Common myeloid progenitor, CD34-positive (primary cell): ENCODE results near the gene ANXA11.
"Not testable (repeated sequence)": the region's sequence is repeated elsewhere in the genome, so short reads cannot be mapped to it uniquely, and the experiment has no call there.

Experiments used
- CTCF ChIA-PET: fragments of 350-600 bp; sonication (Branson Sonifier 250); formaldehyde crosslinking; loops from one replicate; lab custom pipeline; 2021; ENCODE audit warnings: antibody characterized with exemption; lab: Charles Lee
- POLR2A ChIA-PET: fragments of 350-600 bp; sonication (Branson Sonifier 250); formaldehyde crosslinking; loops from one replicate; lab custom pipeline; 2021; ENCODE audit warnings: antibody characterized with exemption; lab: Charles Lee
- DNase-seq, 3 donors: peaks; one replicate each; pipeline versions ENCODE4 v3.0.0 to v3.0.0-alpha.2; 2013
- H3K27ac ChIP-seq, 2 experiments: 1 replicate in 1 of 2; 2 replicates in 1 of 2; pipeline ENCODE4 v1.7.0; 2013; ENCODE audit warnings: inconsistent platforms in 2 of 2, low read length in 2 of 2, mild to moderate bottlenecking in 2 of 2, low read depth in 1 of 2, moderate library complexity in 1 of 2; ENCODE audit not compliant: severe bottlenecking in 2 of 2, insufficient read depth in 1 of 2, poor library complexity in 1 of 2
- H3K27me3 ChIP-seq, 5 experiments: replicated peaks in 2 of 5; 1 replicate in 3 of 5; 2 replicates in 2 of 5; pipeline versions ENCODE4 v1.6.1 to v1.7.0; 2013; ENCODE audit warnings: low read length in 4 of 5, mild to moderate bottlenecking in 2 of 5, moderate library complexity in 2 of 5, inconsistent platforms in 1 of 5; ENCODE audit not compliant: insufficient read depth in 5 of 5, control insufficient read depth in 4 of 5
- H3K36me3 ChIP-seq, 4 experiments: 1 replicate in 2 of 4; 2 replicates in 2 of 4; pipeline versions ENCODE4 v1.6.1 to v1.7.0; 2013; ENCODE audit warnings: low read length in 3 of 4, control low read depth in 1 of 4, mild to moderate bottlenecking in 1 of 4; ENCODE audit not compliant: control insufficient read depth in 4 of 4, insufficient read depth in 4 of 4
- H3K4me1 ChIP-seq, 4 experiments: 1 replicate in 3 of 4; 2 replicates in 1 of 4; pipeline versions ENCODE4 v1.6.1 to v1.7.1; 2013; ENCODE audit warnings: low read length in 3 of 4, mild to moderate bottlenecking in 3 of 4, control low read depth in 1 of 4, inconsistent platforms in 1 of 4, moderate library complexity in 1 of 4; ENCODE audit not compliant: control insufficient read depth in 4 of 4, insufficient read depth in 4 of 4; ENCODE audit errors: control extremely low read depth in 1 of 4
- H3K4me3 ChIP-seq, 7 experiments: 1 replicate in 4 of 7; 2 replicates in 3 of 7; pipeline versions ENCODE4 v1.5.1 to v1.7.0; 2013; ENCODE audit warnings: mild to moderate bottlenecking in 7 of 7, low read length in 6 of 7, moderate library complexity in 6 of 7, inconsistent platforms in 2 of 7, low read depth in 2 of 7, control low read depth in 1 of 7; ENCODE audit not compliant: insufficient read depth in 4 of 7, control insufficient read depth in 1 of 7; ENCODE audit errors: extremely low read depth in 1 of 7
- H3K9me3 ChIP-seq, 5 experiments: 1 replicate in 4 of 5; 2 replicates in 1 of 5; pipeline versions ENCODE4 v1.6.1 to v1.7.1; 2013; ENCODE audit warnings: low read length in 4 of 5, mild to moderate bottlenecking in 2 of 5, inconsistent platforms in 1 of 5, low read depth in 1 of 5, moderate library complexity in 1 of 5; ENCODE audit not compliant: control insufficient read depth in 4 of 5, insufficient read depth in 2 of 5; ENCODE audit errors: control extremely low read depth in 1 of 5
- WGBS: methylation state at CpG from one replicate; pipeline ENCODE4 v1.1.5; 2013; ENCODE audit not compliant: insufficient coverage; 5-methylcytosine and 5-hydroxymethylcytosine counted together

The ANXA11 gene

GRCh38 chr10:80137920-80138319 is 67.4 kb downstream of the ANXA11 start:
- no peak for DNase-seq
- 90% methylated on average over 3 of the region's 4 CpGs for WGBS
- peaks cover 3 to 21% (median 9%) of the 10 kb centered on the region in 5 experiments for H3K27me3 ChIP-seq
- H3K9me3 ChIP-seq, result no peaks in the 10 kb centered on the region
- H3K4me1 ChIP-seq, result peaks cover 0 to 3% (median under 1%) of the 10 kb centered on the region in 4 experiments
- ChIA-PET CTCF (interaction anchor here (1.0 to 2.1 kb wide), 5 partner anchors 9 to 85 kb away, joined by 3 to 5 read pairs (median 3); no protein-coding TSS in a partner anchor), POLR2A (no interaction called here)
- no peak overlapping the region for H3K4me3 ChIP-seq
- no peak overlapping the region for H3K27ac ChIP-seq
- H3K36me3 ChIP-seq, result no peaks in the 10 kb centered on the region

- no peak overlapping the region for H3K4me3 ChIP-seq
- DNase-seq, result no peak
- no peaks in the 10 kb centered on the region for H3K9me3 ChIP-seq
- H3K27me3 ChIP-seq, result peaks cover 3 to 28% (median 10%) of the 10 kb centered on the region in 5 experiments
- H3K4me1 ChIP-seq, result peaks cover 0 to 10% (median 7%) of the 10 kb centered on the region in 4 experiments
- ChIA-PET CTCF (interaction anchor here (1.0 to 2.1 kb wide), 2 partner anchors 9 to 51 kb away, joined by 3 to 5 read pairs; no protein-coding TSS in a partner anchor), POLR2A (no interaction called here)
- WGBS, result 97% methylated on average over 11 of the region's 14 CpGs
- no peak overlapping the region for H3K27ac ChIP-seq
- H3K36me3 ChIP-seq, result no peaks in the 10 kb centered on the region
These were observed 68.1 kb downstream of the ANXA11 start for GRCh38 chr10:80137031-80137862.

- H3K9me3 ChIP-seq, result no peaks in the 10 kb centered on the region
- ChIA-PET CTCF (no interaction called here), POLR2A (no interaction called here)
- H3K27ac ChIP-seq, result no peak overlapping the region
- H3K4me1 ChIP-seq, result peaks cover 0 to 10% (median 7%) of the 10 kb centered on the region in 4 experiments
- no peak overlapping the region for H3K4me3 ChIP-seq
- DNase-seq, result no peak
- 86% methylated on average over 5 of the region's 8 CpGs for WGBS
- no peaks in the 10 kb centered on the region for H3K36me3 ChIP-seq
- H3K27me3 ChIP-seq, result peaks cover 3 to 35% (median 13%) of the 10 kb centered on the region in 5 experiments
These were observed 69.2 kb downstream of the ANXA11 start for GRCh38 chr10:80136134-80136571.

GRCh38 chr10:80133687-80134086 is 71.7 kb downstream of the ANXA11 start:
- ChIA-PET CTCF (interaction anchor here (1.0 kb wide), 1 partner anchor 89 kb away, joined by 3 read pairs; no protein-coding TSS in a partner anchor), POLR2A (interaction anchor here (0.6 to 0.9 kb wide), 2 partner anchors 10 to 15 kb away, joined by 3 to 5 read pairs; no protein-coding TSS in a partner anchor)
- Histone ChIP-seq H3K4me1 (peaks cover 0 to 10% (median 7%) of the 10 kb centered on the region in 4 experiments), H3K27me3 (peaks cover 3 to 34% (median 11%) of the 10 kb centered on the region in 5 experiments)
- not testable (repeated sequence) for H3K36me3 ChIP-seq, H3K9me3 ChIP-seq, H3K27ac ChIP-seq, H3K4me3 ChIP-seq, DNase-seq
- 100% methylated on average over 6 of the region's 9 CpGs for WGBS

- Histone ChIP-seq H3K9me3 (no peaks in the 10 kb centered on the region), H3K4me1 (peaks cover 0 to 10% (median 7%) of the 10 kb centered on the region in 4 experiments), H3K36me3 (no peaks in the 10 kb centered on the region), H3K27ac (no peak overlapping the region), H3K4me3 (peak overlapping the region in 1 of 7 experiments; percentile 51), H3K27me3 (peaks cover 3 to 34% (median 11%) of the 10 kb centered on the region in 5 experiments)
- ChIA-PET POLR2A (interaction anchor here (0.6 kb wide), 1 partner anchor 15 kb away, joined by 5 read pairs; no protein-coding TSS in a partner anchor), CTCF (interaction anchor here (1.0 kb wide), 1 partner anchor 89 kb away, joined by 3 read pairs; no protein-coding TSS in a partner anchor)
- WGBS, result 58% methylated on average over 6 of the region's 6 CpGs
- no peak for DNase-seq
These were observed 72.1 kb downstream of the ANXA11 start for GRCh38 chr10:80133206-80133605.

- H3K27me3 ChIP-seq, result peaks cover 3 to 34% (median 11%) of the 10 kb centered on the region in 5 experiments
- H3K36me3 ChIP-seq, result no peaks in the 10 kb centered on the region
- H3K27ac ChIP-seq, result no peak within 1 kb of the TSS
- POLR2A ChIA-PET, result no interaction called here
- H3K9me3 ChIP-seq, result no peaks in the 10 kb centered on the region
- 3% methylated on average over 39 of the region's 58 CpGs for WGBS
- H3K4me3 ChIP-seq, result peak within 1 kb of the TSS in 5 of 7 experiments; percentile 30 to 66 (median 62)
- DNase-seq, result no peak
- CTCF ChIA-PET, result interaction anchor here (1.0 kb wide), 1 partner anchor 90 kb away, joined by 3 read pairs; no protein-coding TSS in a partner anchor
- peaks cover 0 to 10% (median 7%) of the 10 kb centered on the region in 4 experiments for H3K4me1 ChIP-seq
These were observed 72.8 kb downstream of the ANXA11 start, which contains the start of gene PLAC9 for GRCh38 chr10:80132299-80133139. TSS of gene PLAC9 (plus strand) at chr10:80132730. CDS start at chr10:80132763, 33 bp downstream.
